SH-SY5Y (cell line): ENCODE data around the gene NT5M.

ENCODE experiments used
- GATA2 ChIP-seq: IDR thresholded peaks from 2 replicates; pipeline ENCODE4 v1.6.1; 2011; ENCODE audit warnings: mild to moderate bottlenecking, low read depth, low read length
- GATA3 ChIP-seq: IDR thresholded peaks from 2 replicates; pipeline ENCODE4 v1.6.1; 2011; ENCODE audit warnings: low read depth, mild to moderate bottlenecking, low read length, moderate library complexity

DNA sequence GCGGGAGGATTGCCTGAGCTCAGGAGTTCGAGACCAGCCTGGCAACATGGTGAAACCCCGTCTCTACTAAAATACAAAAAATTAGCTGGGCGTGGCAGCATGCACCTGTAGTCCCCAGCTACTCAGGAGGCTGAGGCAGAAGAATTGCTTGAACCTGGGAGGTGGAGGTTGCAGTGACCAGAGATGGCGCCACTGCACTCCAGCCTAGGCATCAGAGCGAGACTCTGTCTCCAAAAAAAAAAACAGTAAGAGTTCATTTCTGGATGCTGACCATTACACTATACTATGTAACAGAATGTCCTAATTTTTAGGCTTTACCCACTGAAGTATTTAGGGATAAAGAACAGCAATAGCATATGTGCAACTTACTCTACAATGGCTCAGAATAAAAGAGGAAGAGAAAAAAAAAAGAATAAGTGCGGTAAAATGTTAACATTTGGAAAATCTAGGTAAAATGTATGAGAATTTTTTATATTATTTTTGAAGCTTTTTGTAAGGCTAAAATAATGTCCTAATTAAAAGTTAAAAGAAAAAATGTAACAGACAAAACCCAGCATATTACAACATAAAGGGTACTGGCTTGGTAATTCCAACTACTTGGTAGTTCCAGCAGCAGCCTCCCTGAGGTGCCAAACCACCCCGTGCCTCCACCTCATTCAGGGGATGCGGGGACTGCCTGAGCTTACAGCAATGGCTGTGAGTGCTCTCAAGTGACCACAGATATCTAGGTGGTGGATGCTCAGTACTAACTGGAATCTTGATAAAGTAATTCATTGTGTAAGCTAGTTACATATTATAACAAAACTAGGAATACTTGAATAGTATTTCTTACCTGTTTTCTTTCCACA is 33.0 kb upstream of the NT5M start:
- TF ChIP-seq GATA2 (no peak), GATA3 (no peak)
